ENCODE measurements around the gene SHANK3. TPM values are rescaled to one million over a fixed set of nuclear protein-coding genes. Genes with fewer than 3 reads are reported as not detected.

Gene SHANK3
- total RNA-seq, 4 donors from 2014 or later: 8.6 to 101 (median 16.9) TPM

DNA sequence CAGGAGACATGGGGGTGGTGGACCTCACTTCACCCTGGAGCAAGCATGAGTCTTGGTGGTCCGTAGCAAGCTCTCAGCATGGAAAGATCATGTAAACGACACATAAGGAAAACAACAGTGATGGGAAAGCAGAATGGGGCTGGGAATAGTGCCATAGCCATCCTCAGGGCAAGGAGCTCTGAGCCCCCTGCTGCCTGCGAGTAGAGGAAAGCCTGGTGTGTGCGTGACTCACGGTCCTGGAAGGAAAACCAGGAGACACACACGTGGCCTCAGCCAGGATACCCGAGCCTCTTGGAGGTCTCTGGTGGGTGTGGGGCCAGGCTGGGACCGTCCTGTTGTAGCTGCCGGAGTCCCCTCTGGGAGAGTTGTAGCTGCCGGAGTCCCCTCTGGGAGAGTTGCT is 12.4 kb downstream of the SHANK3 start:
- intact Hi-C loops (cut with DNase I; ENCODE audit: low total_unique reads): no loop called here
- no peak overlapping the region for H3K27ac ChIP-seq
- H3K9me3 ChIP-seq: no peaks in the 10 kb centered on the region
- H3K36me3 ChIP-seq: no peaks in the 10 kb centered on the region
- H3K27me3 ChIP-seq: no peaks in the 10 kb centered on the region
- H3K4me3 ChIP-seq: no peak overlapping the region
- H3K4me1 ChIP-seq: no peaks in the 10 kb centered on the region
- TF ChIP-seq, protein P1, sequence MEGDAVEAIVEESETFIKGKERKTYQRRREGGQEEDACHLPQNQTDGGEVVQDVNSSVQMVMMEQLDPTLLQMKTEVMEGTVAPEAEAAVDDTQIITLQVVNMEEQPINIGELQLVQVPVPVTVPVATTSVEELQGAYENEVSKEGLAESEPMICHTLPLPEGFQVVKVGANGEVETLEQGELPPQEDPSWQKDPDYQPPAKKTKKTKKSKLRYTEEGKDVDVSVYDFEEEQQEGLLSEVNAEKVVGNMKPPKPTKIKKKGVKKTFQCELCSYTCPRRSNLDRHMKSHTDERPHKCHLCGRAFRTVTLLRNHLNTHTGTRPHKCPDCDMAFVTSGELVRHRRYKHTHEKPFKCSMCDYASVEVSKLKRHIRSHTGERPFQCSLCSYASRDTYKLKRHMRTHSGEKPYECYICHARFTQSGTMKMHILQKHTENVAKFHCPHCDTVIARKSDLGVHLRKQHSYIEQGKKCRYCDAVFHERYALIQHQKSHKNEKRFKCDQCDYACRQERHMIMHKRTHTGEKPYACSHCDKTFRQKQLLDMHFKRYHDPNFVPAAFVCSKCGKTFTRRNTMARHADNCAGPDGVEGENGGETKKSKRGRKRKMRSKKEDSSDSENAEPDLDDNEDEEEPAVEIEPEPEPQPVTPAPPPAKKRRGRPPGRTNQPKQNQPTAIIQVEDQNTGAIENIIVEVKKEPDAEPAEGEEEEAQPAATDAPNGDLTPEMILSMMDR (IDR thresholded peaks at IDR 0.05): no peak
- TF ChIP-seq POLR2A (IDR thresholded peaks at IDR 0.05): no peak
- no peak for DNase-seq

DNA sequence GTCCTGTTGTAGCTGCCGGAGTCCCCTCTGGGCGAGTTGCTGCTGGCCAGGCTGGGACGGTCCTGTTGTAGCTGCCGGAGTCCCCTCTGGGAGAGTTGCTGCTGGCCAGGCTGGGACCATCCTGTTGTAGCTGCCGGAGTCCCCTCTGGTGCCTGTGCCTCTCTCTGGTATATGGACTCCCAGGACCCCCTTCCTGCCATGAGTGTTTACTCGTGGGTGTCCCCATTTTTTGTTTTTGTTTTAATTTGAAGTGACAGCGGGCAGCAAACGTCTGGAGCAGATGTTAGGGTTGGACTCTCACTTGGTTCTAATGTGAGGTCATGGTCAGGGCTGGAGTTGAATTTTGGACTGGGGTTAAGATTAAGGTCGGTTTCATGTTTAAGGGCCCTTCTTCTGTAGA is 14.2 kb downstream of the SHANK3 start:
- H3K4me3 ChIP-seq: no peak overlapping the region
- DNase-seq: no peak
- intact Hi-C loops (cut with DNase I; ENCODE audit: low total_unique reads): no loop called here
- no peak overlapping the region for H3K27ac ChIP-seq
- no peaks in the 10 kb centered on the region for H3K36me3 ChIP-seq
- H3K27me3 ChIP-seq: no peaks in the 10 kb centered on the region
- TF ChIP-seq, protein P1 (IDR thresholded peaks at IDR 0.05): no peak
- TF ChIP-seq POLR2A (IDR thresholded peaks at IDR 0.05): no peak
- no peaks in the 10 kb centered on the region for H3K4me1 ChIP-seq
- no peaks in the 10 kb centered on the region for H3K9me3 ChIP-seq

DNA sequence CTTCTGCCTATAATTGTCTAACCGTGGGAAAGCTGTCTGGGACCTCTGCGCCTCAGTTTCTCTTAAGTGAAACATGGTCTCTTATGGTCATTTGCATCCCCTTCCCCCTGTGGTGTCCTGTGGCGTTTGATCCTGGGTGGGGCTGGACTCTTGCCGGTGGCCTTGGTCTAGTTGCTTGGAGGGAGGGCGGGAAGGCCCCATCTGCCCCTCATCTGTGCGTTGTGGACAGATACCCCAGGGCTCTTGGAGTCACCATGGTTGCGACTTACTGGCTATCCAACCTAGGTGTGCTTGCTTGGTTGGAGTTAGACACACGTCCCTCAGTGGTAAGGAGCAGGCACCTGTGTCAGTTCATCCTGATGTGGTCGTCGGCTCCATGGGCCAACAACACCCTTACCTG is 15.2 kb downstream of the SHANK3 start:
- no peak overlapping the region for H3K4me3 ChIP-seq
- no peaks in the 10 kb centered on the region for H3K27me3 ChIP-seq
- no peaks in the 10 kb centered on the region for H3K36me3 ChIP-seq
- no peaks in the 10 kb centered on the region for H3K4me1 ChIP-seq
- TF ChIP-seq, protein P1 (IDR thresholded peaks at IDR 0.05): no peak
- TF ChIP-seq POLR2A (IDR thresholded peaks at IDR 0.05): no peak
- no peak for DNase-seq
- intact Hi-C loops (cut with DNase I; ENCODE audit: low total_unique reads): no loop called here
- no peaks in the 10 kb centered on the region for H3K9me3 ChIP-seq
- H3K27ac ChIP-seq: no peak overlapping the region

DNA sequence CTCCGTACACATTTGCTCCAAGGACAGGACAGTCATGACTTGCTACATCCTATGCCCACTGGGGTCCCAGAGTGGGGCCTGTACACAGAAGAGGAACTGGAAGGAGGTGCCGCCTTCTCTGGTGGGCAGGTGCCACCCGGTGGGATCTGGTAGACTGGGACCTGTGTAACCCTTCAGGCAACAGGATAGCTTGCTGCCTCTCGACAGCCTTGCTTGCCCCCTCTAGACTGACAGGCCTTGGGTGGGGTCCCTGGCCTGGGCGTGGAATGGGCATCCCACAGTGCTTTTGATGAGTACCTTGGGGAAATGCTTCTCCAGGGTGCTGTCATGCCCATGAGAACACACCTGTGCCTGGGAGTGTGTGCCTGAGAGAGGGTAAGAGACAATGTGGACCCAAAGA is 15.8 kb downstream of the SHANK3 start:
- intact Hi-C loops (cut with DNase I; ENCODE audit: low total_unique reads): no loop called here
- Histone ChIP-seq H3K27me3 (no peaks in the 10 kb centered on the region), H3K27ac (no peak overlapping the region), H3K4me1 (no peaks in the 10 kb centered on the region), H3K36me3 (no peaks in the 10 kb centered on the region), H3K9me3 (no peaks in the 10 kb centered on the region), H3K4me3 (no peak overlapping the region)
- no peak for TF ChIP-seq POLR2A (IDR thresholded peaks at IDR 0.05)
- TF ChIP-seq, protein P1 (IDR thresholded peaks at IDR 0.05): no peak
- DNase-seq: no peak

DNA sequence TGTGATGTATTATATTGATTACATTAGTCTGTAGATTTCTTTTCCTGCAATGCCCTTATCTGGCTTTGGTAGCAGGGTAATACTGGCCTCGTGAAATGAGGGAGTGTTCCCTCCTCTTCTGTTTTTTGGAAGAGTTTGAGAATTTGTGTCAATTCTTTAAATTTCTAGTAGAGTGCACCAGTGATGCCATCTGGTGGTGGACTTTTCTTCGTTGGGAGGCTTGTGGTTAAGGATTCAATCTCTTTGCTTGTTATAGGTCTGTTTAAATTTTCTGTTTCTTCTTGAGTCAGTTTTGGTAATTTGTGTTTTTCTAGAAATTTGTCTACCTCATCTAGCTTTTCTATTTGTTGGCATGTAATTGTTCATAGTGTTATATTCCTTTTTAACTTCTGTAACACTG is 18.9 kb downstream of the SHANK3 start:
- H3K4me3 ChIP-seq: no peak overlapping the region
- intact Hi-C loops (cut with DNase I; ENCODE audit: low total_unique reads): no loop called here
- DNase-seq: no peak
- no peak overlapping the region for H3K27ac ChIP-seq
- no peaks in the 10 kb centered on the region for H3K27me3 ChIP-seq
- no peaks in the 10 kb centered on the region for H3K9me3 ChIP-seq
- no peak for TF ChIP-seq POLR2A (IDR thresholded peaks at IDR 0.05)
- TF ChIP-seq, protein P1 (IDR thresholded peaks at IDR 0.05): peak in 1 of 4 experiments; percentile 5
- no peaks in the 10 kb centered on the region for H3K36me3 ChIP-seq
- no peaks in the 10 kb centered on the region for H3K4me1 ChIP-seq
